ENCODE results near the gene DNAJC18. TPM values are rescaled to one million over a fixed set of nuclear protein-coding genes. Genes with fewer than 3 reads are reported as not detected.

Gene DNAJC18
- total and polyA plus RNA-seq, 8 donors: 1.1 to 5.8 (median 1.9) TPM

DNA sequence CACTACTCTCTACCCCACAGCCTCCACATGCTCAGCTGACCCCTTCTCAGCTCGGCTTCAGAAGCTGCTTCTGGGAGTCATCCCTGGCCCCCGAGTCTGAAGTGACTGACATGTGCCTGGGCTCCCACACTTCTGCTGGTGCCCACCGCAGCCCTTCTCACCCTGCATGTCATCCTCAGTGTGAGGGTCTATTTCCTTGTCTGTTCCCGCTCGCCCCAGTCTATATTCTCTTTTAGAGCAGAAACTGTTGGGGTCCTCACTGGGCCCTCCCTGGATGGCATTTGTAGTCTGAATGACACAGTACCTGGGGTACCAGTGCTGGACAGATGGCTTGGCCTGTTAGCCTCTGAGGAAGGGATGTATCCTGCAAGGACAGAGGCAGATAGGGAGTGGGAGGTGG lies 17.9 kb upstream of the DNAJC18 start:
- Histone ChIP-seq H3K4me3 (no peak overlapping the region), H3K27ac (no peak overlapping the region), H3K27me3 (no peaks in the 10 kb centered on the region), H3K36me3 (no peaks in the 10 kb centered on the region), H3K9me3 (no peaks in the 10 kb centered on the region), H3K4me1 (no peaks in the 10 kb centered on the region)
- WGBS, 2 donors: 86 to 92% methylated on average over 5 of the region's 5 CpGs
- intact Hi-C loops (cut with DNase I): no loop called here
- no peak for FAIRE-seq
- DNase-seq: no peak
- TF ChIP-seq, protein P1, sequence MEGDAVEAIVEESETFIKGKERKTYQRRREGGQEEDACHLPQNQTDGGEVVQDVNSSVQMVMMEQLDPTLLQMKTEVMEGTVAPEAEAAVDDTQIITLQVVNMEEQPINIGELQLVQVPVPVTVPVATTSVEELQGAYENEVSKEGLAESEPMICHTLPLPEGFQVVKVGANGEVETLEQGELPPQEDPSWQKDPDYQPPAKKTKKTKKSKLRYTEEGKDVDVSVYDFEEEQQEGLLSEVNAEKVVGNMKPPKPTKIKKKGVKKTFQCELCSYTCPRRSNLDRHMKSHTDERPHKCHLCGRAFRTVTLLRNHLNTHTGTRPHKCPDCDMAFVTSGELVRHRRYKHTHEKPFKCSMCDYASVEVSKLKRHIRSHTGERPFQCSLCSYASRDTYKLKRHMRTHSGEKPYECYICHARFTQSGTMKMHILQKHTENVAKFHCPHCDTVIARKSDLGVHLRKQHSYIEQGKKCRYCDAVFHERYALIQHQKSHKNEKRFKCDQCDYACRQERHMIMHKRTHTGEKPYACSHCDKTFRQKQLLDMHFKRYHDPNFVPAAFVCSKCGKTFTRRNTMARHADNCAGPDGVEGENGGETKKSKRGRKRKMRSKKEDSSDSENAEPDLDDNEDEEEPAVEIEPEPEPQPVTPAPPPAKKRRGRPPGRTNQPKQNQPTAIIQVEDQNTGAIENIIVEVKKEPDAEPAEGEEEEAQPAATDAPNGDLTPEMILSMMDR (IDR thresholded peaks at IDR 0.05): no peak
- ATAC-seq: no peak

DNA sequence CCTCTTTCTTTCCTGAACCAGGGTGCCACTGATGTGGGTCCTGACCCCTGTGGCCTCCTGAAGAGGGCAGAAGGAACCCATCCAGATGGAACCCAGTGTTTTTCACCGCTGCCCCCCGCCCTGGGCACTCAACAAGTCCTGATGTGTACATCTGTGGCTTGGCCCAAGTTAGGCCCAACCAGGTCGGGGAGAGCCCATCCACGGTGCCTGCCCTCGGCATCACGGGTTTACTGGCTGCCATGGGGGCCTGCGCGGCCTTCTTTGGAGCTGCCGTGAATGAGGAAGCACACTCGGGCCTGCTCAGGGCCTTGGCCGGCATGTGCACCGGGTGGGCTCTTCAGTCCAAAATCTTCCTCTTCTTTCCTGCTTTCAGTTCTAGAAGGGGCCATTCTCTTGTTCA lies 17.5 kb upstream of the DNAJC18 start:
- no peak for DNase-seq
- 83 to 88% methylated on average over 12 of the region's 12 CpGs for WGBS, 2 donors
- intact Hi-C loops (cut with DNase I): no loop called here
- TF ChIP-seq, protein P1 (IDR thresholded peaks at IDR 0.05): no peak
- H3K4me1 ChIP-seq: no peaks in the 10 kb centered on the region
- no peak overlapping the region for H3K4me3 ChIP-seq
- no peaks in the 10 kb centered on the region for H3K9me3 ChIP-seq
- no peak overlapping the region for H3K27ac ChIP-seq
- H3K27me3 ChIP-seq: no peaks in the 10 kb centered on the region
- no peaks in the 10 kb centered on the region for H3K36me3 ChIP-seq
- ATAC-seq: no peak
- no peak for FAIRE-seq

DNA sequence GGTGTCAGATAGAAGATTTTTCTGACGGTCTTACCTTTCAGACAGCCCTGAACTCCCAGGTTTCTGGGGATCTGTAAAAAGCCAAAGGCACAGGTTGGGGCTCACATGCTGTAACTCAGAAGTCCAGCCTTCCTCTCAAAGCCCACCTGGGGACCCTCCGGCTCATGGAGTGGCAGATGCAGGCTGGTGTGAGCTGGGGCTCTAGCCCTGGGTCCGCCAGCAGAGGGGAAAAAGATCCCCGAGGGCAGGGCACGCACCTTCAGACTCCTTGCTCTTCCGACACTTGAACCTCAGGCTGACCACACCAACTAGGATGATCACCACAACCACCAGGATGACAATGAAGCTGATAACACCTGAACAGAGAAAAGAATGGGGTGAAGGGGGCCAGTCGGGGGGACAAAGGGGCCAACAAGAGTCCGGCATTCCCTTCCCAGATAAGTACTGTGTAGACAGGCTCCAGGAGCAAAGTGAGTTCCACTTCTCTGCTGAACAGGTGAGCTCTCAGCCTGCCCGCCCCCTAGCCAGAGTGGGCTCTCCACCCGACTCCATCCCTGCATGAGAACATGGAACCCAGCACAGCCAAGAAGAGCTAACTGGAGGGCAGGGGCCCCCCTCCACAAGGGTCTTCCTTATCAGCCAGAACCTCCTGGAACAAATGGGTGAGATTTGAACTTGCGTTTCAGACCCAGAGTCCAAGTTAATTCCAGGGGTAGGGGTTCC lies 15.4 kb upstream of the DNAJC18 start:
- 72 to 79% methylated on average over 11 of the region's 11 CpGs for WGBS, 2 donors
- FAIRE-seq: no peak

DNA sequence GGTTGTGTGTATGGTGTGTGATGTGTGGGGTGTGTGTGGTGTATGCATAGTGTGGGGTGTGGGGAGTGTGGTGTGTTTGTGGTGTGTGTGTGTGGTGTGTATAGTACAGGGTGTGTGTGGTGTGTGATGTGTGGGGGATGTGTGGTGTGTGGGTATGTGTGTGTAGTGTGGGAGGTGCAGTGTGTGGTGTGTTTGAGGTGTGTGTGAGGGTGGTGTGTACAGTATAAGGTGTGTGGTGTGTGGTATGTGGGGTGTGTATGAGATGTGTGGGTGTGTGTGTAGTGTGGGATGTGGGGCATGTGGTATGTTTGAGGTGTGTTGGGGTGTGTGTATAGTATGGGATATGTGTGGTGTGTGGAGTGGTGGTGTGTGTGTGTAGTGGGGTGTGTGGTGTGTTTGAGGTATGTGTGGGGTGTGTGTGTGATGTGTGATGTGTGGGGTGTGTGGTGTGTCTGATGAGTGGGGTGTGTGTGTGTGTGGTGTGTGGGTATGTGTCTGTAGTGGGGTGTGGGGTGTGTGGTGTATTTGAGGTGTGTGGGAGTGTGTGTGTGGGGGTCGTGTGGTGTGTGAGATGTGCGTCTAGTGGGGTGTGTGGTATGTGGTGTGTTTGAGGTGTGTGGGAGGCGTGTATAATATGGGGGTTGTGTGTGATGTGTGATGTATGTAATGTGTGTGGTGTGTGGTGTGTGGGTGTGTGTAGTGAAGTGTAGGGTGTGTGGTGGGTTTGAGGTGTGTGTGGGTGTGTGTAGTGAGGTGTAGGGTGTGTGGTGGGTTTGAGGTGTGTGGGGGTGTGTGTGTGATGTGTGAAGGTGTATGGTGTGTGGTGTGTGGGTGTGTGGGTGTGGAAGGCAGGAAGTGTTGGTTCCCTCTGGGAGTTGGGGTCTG lies 14.6 kb upstream of the DNAJC18 start:
- DNase-seq: no peak
- ATAC-seq: no peak
- Histone ChIP-seq H3K4me3 (no peak overlapping the region), H3K9me3 (no peaks in the 10 kb centered on the region), H3K36me3 (no peaks in the 10 kb centered on the region), H3K27me3 (no peaks in the 10 kb centered on the region), H3K27ac (no peak overlapping the region), H3K4me1 (no peaks in the 10 kb centered on the region)
- no peak for FAIRE-seq
- 71 to 72% methylated on average over 3 of the region's 3 CpGs for WGBS, 2 donors
- intact Hi-C loops (cut with DNase I): no loop called here
- TF ChIP-seq, protein P1 (IDR thresholded peaks at IDR 0.05): no peak

More for the DNA sequence above, 15.4 kb upstream of the DNAJC18 start:
- no peaks in the 10 kb centered on the region for H3K9me3 ChIP-seq
- H3K27me3 ChIP-seq: no peaks in the 10 kb centered on the region
- no peaks in the 10 kb centered on the region for H3K4me1 ChIP-seq
- DNase-seq: no peak
- no peak overlapping the region for H3K4me3 ChIP-seq
- H3K27ac ChIP-seq: no peak overlapping the region
- intact Hi-C loops (cut with DNase I): no loop called here
- H3K36me3 ChIP-seq: no peaks in the 10 kb centered on the region
- no peak for ATAC-seq
- TF ChIP-seq, protein P1 (IDR thresholded peaks at IDR 0.05): no peak
